Measurements from ENCODE around the gene PBLD.
A peak's percentile ranks its signal among the peaks of the same experiment; 100 is the strongest.
"Not testable (repeated sequence)": the region's sequence is repeated elsewhere in the genome, so short reads cannot be mapped to it uniquely, and the experiment has no call there.

Gene PBLD

GRCh38 chr10:68278906-68279753 is 53.6 kb downstream of the PBLD start:
- not testable (repeated sequence) for H3K27ac Mint-ChIP-seq; ATAC-seq (replicated peaks); H3K27me3 Mint-ChIP-seq; H3K4me3 Mint-ChIP-seq; H3K4me1 Mint-ChIP-seq; H3K36me3 Mint-ChIP-seq; DNase-seq
- peaks cover 9 to 10% of the 10 kb centered on the region in 2 donors for H3K9me3 Mint-ChIP-seq

- not testable (repeated sequence) for H3K4me1 Mint-ChIP-seq; H3K36me3 Mint-ChIP-seq; H3K27me3 Mint-ChIP-seq; H3K27ac Mint-ChIP-seq; ATAC-seq (replicated peaks); DNase-seq; H3K4me3 Mint-ChIP-seq
- peaks cover 9 to 10% of the 10 kb centered on the region in 2 donors for H3K9me3 Mint-ChIP-seq
Observed at GRCh38 chr10:68277814-68278213, 54.9 kb downstream of the PBLD start.

- Mint-ChIP-seq H3K9me3 (peaks cover 9 to 10% of the 10 kb centered on the region in 2 donors), H3K27ac (no peak overlapping the region), H3K36me3 (peaks cover 5% of the 10 kb centered on the region in 2 donors), H3K4me3 (no peak overlapping the region), H3K4me1 (no peaks in the 10 kb centered on the region), H3K27me3 (no peaks in the 10 kb centered on the region)
- DNase-seq: no peak
- no peak for ATAC-seq (replicated peaks)
Observed at GRCh38 chr10:68276224-68276623, 56.5 kb downstream of the PBLD start.

GRCh38 chr10:68275600-68276126 is 57.1 kb downstream of the PBLD start:
- Mint-ChIP-seq H3K27me3 (no peaks in the 10 kb centered on the region), H3K4me1 (no peaks in the 10 kb centered on the region), H3K27ac (no peak overlapping the region), H3K36me3 (peaks cover 5% of the 10 kb centered on the region in 2 donors), H3K9me3 (peaks cover 9 to 10% of the 10 kb centered on the region in 2 donors), H3K4me3 (no peak overlapping the region)
- DNase-seq (no peak), ATAC-seq (replicated peaks) (no peak)

GRCh38 chr10:68272833-68273232 is 59.9 kb downstream of the PBLD start:
- peaks cover 0 to 3% of the 10 kb centered on the region in 2 donors for H3K36me3 Mint-ChIP-seq
- no peak overlapping the region for H3K4me3 Mint-ChIP-seq
- DNase-seq (no peak), ATAC-seq (replicated peaks) (no peak)
- H3K27me3 Mint-ChIP-seq: no peaks in the 10 kb centered on the region
- no peaks in the 10 kb centered on the region for H3K4me1 Mint-ChIP-seq
- H3K9me3 Mint-ChIP-seq: peaks cover 6 to 7% of the 10 kb centered on the region in 2 donors
- no peak overlapping the region for H3K27ac Mint-ChIP-seq

GRCh38 chr10:68271196-68271882 is 61.4 kb downstream of the PBLD start:
- no peak for ATAC-seq (replicated peaks)
- no peaks in the 10 kb centered on the region for H3K36me3 Mint-ChIP-seq
- H3K4me3 Mint-ChIP-seq: no peak overlapping the region
- no peaks in the 10 kb centered on the region for H3K4me1 Mint-ChIP-seq
- no peaks in the 10 kb centered on the region for H3K27me3 Mint-ChIP-seq
- no peaks in the 10 kb centered on the region for H3K9me3 Mint-ChIP-seq
- H3K27ac Mint-ChIP-seq: no peak overlapping the region
- DNase-seq: no peak

GRCh38 chr10:68269562-68270290 is 63.0 kb downstream of the PBLD start:
- no peaks in the 10 kb centered on the region for H3K36me3 Mint-ChIP-seq
- H3K9me3 Mint-ChIP-seq: no peaks in the 10 kb centered on the region

GRCh38 chr10:68261132-68261856 is 71.4 kb downstream of the PBLD start:
- ATAC-seq (replicated peaks) (no peak), DNase-seq (no peak)
- Mint-ChIP-seq H3K9me3 (peaks cover 4 to 5% of the 10 kb centered on the region in 2 donors), H3K4me1 (no peaks in the 10 kb centered on the region), H3K4me3 (no peak overlapping the region), H3K27me3 (peaks cover 0 to 5% of the 10 kb centered on the region in 2 donors), H3K27ac (no peak overlapping the region), H3K36me3 (peaks cover 0 to 3% of the 10 kb centered on the region in 2 donors)

More at GRCh38 chr10:68269562-68270290, 63.0 kb downstream of the PBLD start:
- H3K4me1 Mint-ChIP-seq: no peaks in the 10 kb centered on the region
- H3K27me3 Mint-ChIP-seq: no peaks in the 10 kb centered on the region
- ATAC-seq (replicated peaks) (no peak), DNase-seq (no peak)
- no peak overlapping the region for H3K27ac Mint-ChIP-seq
- no peak overlapping the region for H3K4me3 Mint-ChIP-seq

- Mint-ChIP-seq H3K36me3 (no peaks in the 10 kb centered on the region), H3K9me3 (no peaks in the 10 kb centered on the region), H3K27ac (no peak overlapping the region), H3K4me1 (peaks cover 11 to 16% of the 10 kb centered on the region in 2 donors), H3K27me3 (peaks cover 0 to 5% of the 10 kb centered on the region in 2 donors), H3K4me3 (no peak overlapping the region)
- DNase-seq (no peak), ATAC-seq (replicated peaks) (no peak)
Observed at GRCh38 chr10:68253346-68253745, 79.4 kb downstream of the PBLD start.

- Mint-ChIP-seq H3K4me3 (peak overlapping the region in 1 of 2 donors; percentile 28), H3K4me1 (peaks cover 11 to 16% of the 10 kb centered on the region in 2 donors), H3K9me3 (no peaks in the 10 kb centered on the region), H3K36me3 (no peaks in the 10 kb centered on the region), H3K27me3 (peaks cover 0 to 4% of the 10 kb centered on the region in 2 donors), H3K27ac (peak overlapping the region; percentile 73)
- DNase-seq (no peak), ATAC-seq (replicated peaks) (peak; percentile 61 to 67)
Observed at GRCh38 chr10:68251625-68252495, 80.9 kb downstream of the PBLD start.

- H3K4me1 Mint-ChIP-seq: peaks cover 11 to 16% of the 10 kb centered on the region in 2 donors
- ATAC-seq (replicated peaks): no peak
- H3K9me3 Mint-ChIP-seq: no peaks in the 10 kb centered on the region
- H3K27me3 Mint-ChIP-seq: no peaks in the 10 kb centered on the region
- no peaks in the 10 kb centered on the region for H3K36me3 Mint-ChIP-seq
- no peak for DNase-seq
- H3K27ac Mint-ChIP-seq: no peak overlapping the region
- H3K4me3 Mint-ChIP-seq: no peak overlapping the region
Observed at GRCh38 chr10:68251151-68251550, 81.6 kb downstream of the PBLD start.

GRCh38 chr10:68249297-68249696 is 83.4 kb downstream of the PBLD start:
- peaks cover 11 to 16% of the 10 kb centered on the region in 2 donors for H3K4me1 Mint-ChIP-seq
- no peaks in the 10 kb centered on the region for H3K27me3 Mint-ChIP-seq
- H3K27ac Mint-ChIP-seq: no peak overlapping the region

GRCh38 chr10:68247931-68248330 is 84.8 kb downstream of the PBLD start:
- Mint-ChIP-seq H3K27ac (no peak overlapping the region), H3K9me3 (no peaks in the 10 kb centered on the region), H3K4me1 (peaks cover 11 to 16% of the 10 kb centered on the region in 2 donors), H3K36me3 (no peaks in the 10 kb centered on the region), H3K4me3 (no peak overlapping the region), H3K27me3 (no peaks in the 10 kb centered on the region)
- ATAC-seq (replicated peaks) (no peak), DNase-seq (no peak)

More at GRCh38 chr10:68249297-68249696, 83.4 kb downstream of the PBLD start:
- ATAC-seq (replicated peaks) (no peak), DNase-seq (no peak)
- Mint-ChIP-seq H3K9me3 (no peaks in the 10 kb centered on the region), H3K36me3 (no peaks in the 10 kb centered on the region), H3K4me3 (no peak overlapping the region)
